Stimulated activated naive B cell treated with anti-CD40 and anti-IgM and Interleukin-4, amounts not matched to agents 10 μg/mL and 1 μg/mL and 100 μg/mL, for 72 hours (primary cell): Measurements from ENCODE around the gene SMPD4.
"Not testable (repeated sequence)": the region's sequence is repeated elsewhere in the genome, so short reads cannot be mapped to it uniquely, and the experiment has no call there.

Source experiments
- ATAC-seq, 2 donors: fragments of 150-1000 bp; cut with Tn5 transposase; replicated peaks; 2 replicates each; pipeline ENCODE4 v1.10.0; 2021; ENCODE audit warnings: moderate library complexity in 1 of 2
- DNase-seq: peaks from one replicate; pipeline ENCODE4 v3.0.0; 2021
- H3K27ac Mint-ChIP-seq: one replicate; pipeline ENCODE4 v1.8.0; 2022; ENCODE audit warnings: mild to moderate bottlenecking, mixed read lengths
- H3K27me3 Mint-ChIP-seq, 2 donors: one replicate each; pipeline ENCODE4 v1.8.0; 2022; ENCODE audit warnings: mixed read lengths in 2 of 2
- H3K36me3 Mint-ChIP-seq, 2 donors: one replicate each; pipeline ENCODE4 v1.8.0; 2022; ENCODE audit warnings: mixed read lengths in 2 of 2, mild to moderate bottlenecking in 1 of 2
- H3K4me1 Mint-ChIP-seq, 2 donors: one replicate each; pipeline ENCODE4 v1.8.0; 2022; ENCODE audit warnings: mixed read lengths in 2 of 2, mild to moderate bottlenecking in 1 of 2
- H3K4me3 Mint-ChIP-seq, 2 donors: one replicate each; pipeline ENCODE4 v1.8.0; 2022; ENCODE audit warnings: mild to moderate bottlenecking in 2 of 2, mixed read lengths in 2 of 2, moderate library complexity in 1 of 2
- H3K9me3 Mint-ChIP-seq, 2 donors: one replicate each; pipeline ENCODE4 v1.8.0; 2022; ENCODE audit warnings: mixed read lengths in 2 of 2, mild to moderate bottlenecking in 1 of 2

SMPD4 gene

GRCh38 chr2:130128464-130128863 lies 52.9 kb downstream of the SMPD4 start:
- not testable (repeated sequence) for H3K9me3 Mint-ChIP-seq, DNase-seq, H3K27ac Mint-ChIP-seq, H3K36me3 Mint-ChIP-seq, H3K4me3 Mint-ChIP-seq, ATAC-seq, H3K4me1 Mint-ChIP-seq
- peaks cover 0 to 10% of the 10 kb centered on the region in 2 donors for H3K27me3 Mint-ChIP-seq

GRCh38 chr2:130127726-130128125 lies 53.7 kb downstream of the SMPD4 start:
- not testable (repeated sequence) for H3K27ac Mint-ChIP-seq, H3K4me3 Mint-ChIP-seq, H3K9me3 Mint-ChIP-seq, DNase-seq, H3K36me3 Mint-ChIP-seq, H3K27me3 Mint-ChIP-seq, H3K4me1 Mint-ChIP-seq, ATAC-seq

- not testable (repeated sequence) for H3K27ac Mint-ChIP-seq, H3K9me3 Mint-ChIP-seq, H3K4me1 Mint-ChIP-seq, H3K27me3 Mint-ChIP-seq, ATAC-seq, H3K4me3 Mint-ChIP-seq, DNase-seq, H3K36me3 Mint-ChIP-seq
Measured at GRCh38 chr2:130120924-130121323, 60.5 kb downstream of the SMPD4 start.

GRCh38 chr2:130102597-130103363 lies 78.6 kb downstream of the SMPD4 start:
- not testable (repeated sequence) for H3K36me3 Mint-ChIP-seq, H3K4me1 Mint-ChIP-seq, ATAC-seq, H3K9me3 Mint-ChIP-seq, H3K27ac Mint-ChIP-seq, H3K27me3 Mint-ChIP-seq, H3K4me3 Mint-ChIP-seq, DNase-seq
